ENCODE measurements around the gene STARD10.

The STARD10 gene

DNA sequence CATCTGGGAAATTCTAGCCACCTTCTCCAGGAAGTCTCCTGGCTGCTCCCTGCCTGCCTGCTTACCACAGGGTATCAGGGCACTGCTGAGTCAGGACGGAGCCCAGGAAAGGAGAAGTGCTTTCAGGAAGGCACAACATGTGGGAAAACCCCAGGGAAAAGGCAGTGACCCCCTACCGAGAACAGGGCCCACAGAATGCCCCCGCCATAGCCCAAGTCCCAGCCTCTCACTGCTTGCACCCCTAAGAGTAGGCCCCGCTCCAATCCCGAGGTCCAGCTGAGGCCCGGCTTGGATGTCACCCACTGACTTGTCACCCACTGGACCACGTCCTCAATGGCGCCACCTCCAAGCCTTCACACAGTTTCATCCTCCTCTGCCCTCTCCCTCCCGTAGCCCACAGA, 75.7 kb downstream of the STARD10 start:
- Histone ChIP-seq H3K27me3 (ENCODE audit: low read depth) (no peaks in the 10 kb centered on the region), H3K4me3 (no peak overlapping the region), H3K4me1 (peaks cover 5% of the 10 kb centered on the region), H3K36me3 (replicated peaks) (peaks cover 11% of the 10 kb centered on the region; the same call in 1 of the 2 replicates), H3K9me3 (no peaks in the 10 kb centered on the region)
- no peak for DNase-seq (ENCODE audit: low spot score in 2 of 2)
- in situ Hi-C loops (cut with MboI; ENCODE audit: low sequenced_read_pairs): no loop called here

GRCh38 chr11:72716788-72717435, 76.9 kb downstream of the STARD10 start:
- no peaks in the 10 kb centered on the region for H3K9me3 ChIP-seq
- DNase-seq (ENCODE audit: low spot score in 2 of 2): no peak
- H3K27me3 ChIP-seq (ENCODE audit: low read depth): no peaks in the 10 kb centered on the region
- H3K36me3 ChIP-seq (replicated peaks): peaks cover 11% of the 10 kb centered on the region; the same call in 1 of the 2 replicates
- H3K4me3 ChIP-seq: no peak overlapping the region
- in situ Hi-C loops (cut with MboI; ENCODE audit: low sequenced_read_pairs): no loop called here
- no peaks in the 10 kb centered on the region; the same call in 1 of the 2 replicates for H3K4me1 ChIP-seq

DNA sequence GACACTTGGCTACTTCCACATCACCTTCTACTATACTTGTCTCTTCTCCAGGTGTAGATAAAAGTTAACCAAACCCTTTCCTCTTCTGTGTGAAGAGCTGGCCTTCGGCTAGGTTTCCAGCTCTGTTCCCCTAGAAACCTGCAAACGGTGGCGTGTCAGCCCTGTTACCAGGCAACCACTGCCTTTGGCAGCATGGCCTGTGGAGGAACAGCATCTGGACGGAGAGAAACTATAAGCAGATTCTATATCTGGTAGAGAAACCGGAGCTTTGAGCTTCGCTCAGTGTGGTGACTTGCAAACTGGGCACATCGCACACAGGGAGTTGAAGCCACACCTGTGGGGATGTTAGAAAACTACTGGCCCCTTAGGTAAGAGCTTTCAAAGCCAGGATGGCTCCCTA, 77.6 kb downstream of the STARD10 start:
- H3K4me3 ChIP-seq: no peak overlapping the region
- in situ Hi-C loops (cut with MboI; ENCODE audit: low sequenced_read_pairs): no loop called here
- DNase-seq (ENCODE audit: low spot score in 2 of 2): no peak
- H3K36me3 ChIP-seq (replicated peaks): peaks cover 11% of the 10 kb centered on the region; the same call in 1 of the 2 replicates
- no peaks in the 10 kb centered on the region; the same call in 1 of the 2 replicates for H3K4me1 ChIP-seq
- no peaks in the 10 kb centered on the region for H3K9me3 ChIP-seq
- H3K27me3 ChIP-seq (ENCODE audit: low read depth): no peaks in the 10 kb centered on the region

GRCh38 chr11:72712841-72713240, 81.0 kb downstream of the STARD10 start:
- Histone ChIP-seq H3K27me3 (ENCODE audit: low read depth) (no peaks in the 10 kb centered on the region), H3K36me3 (replicated peaks) (no peaks in the 10 kb centered on the region), H3K9me3 (no peaks in the 10 kb centered on the region), H3K4me1 (no peaks in the 10 kb centered on the region), H3K4me3 (no peak overlapping the region)
- DNase-seq (ENCODE audit: low spot score in 2 of 2): no peak
- in situ Hi-C loops (cut with MboI; ENCODE audit: low sequenced_read_pairs): no loop called here

- Histone ChIP-seq H3K4me3 (no peak overlapping the region), H3K4me1 (no peaks in the 10 kb centered on the region), H3K27me3 (ENCODE audit: low read depth) (no peaks in the 10 kb centered on the region), H3K9me3 (no peaks in the 10 kb centered on the region), H3K36me3 (replicated peaks) (no peaks in the 10 kb centered on the region)
- in situ Hi-C loops (cut with MboI; ENCODE audit: low sequenced_read_pairs): no loop called here
- DNase-seq (ENCODE audit: low spot score in 2 of 2): peak in 1 of 2 experiments; percentile 21
These were observed 81.6 kb downstream of the STARD10 start for GRCh38 chr11:72712168-72712751.

GRCh38 chr11:72711141-72711540, 82.7 kb downstream of the STARD10 start:
- in situ Hi-C loops (cut with MboI; ENCODE audit: low sequenced_read_pairs): no loop called here
- no peaks in the 10 kb centered on the region for H3K9me3 ChIP-seq
- no peak for DNase-seq (ENCODE audit: low spot score in 2 of 2)
- H3K4me1 ChIP-seq: peaks cover 6% of the 10 kb centered on the region
- H3K36me3 ChIP-seq (replicated peaks): 0 out of 2 replicates have a peak, but pooled peaks cover 2% of the 10 kb centered on the region
- no peaks in the 10 kb centered on the region for H3K27me3 ChIP-seq (ENCODE audit: low read depth)
- H3K4me3 ChIP-seq: no peak overlapping the region

GRCh38 chr11:72710278-72710677, 83.6 kb downstream of the STARD10 start:
- in situ Hi-C loops (cut with MboI; ENCODE audit: low sequenced_read_pairs): no loop called here
- Histone ChIP-seq H3K36me3 (replicated peaks) (0 out of 2 replicates have a peak, but pooled peaks cover 2% of the 10 kb centered on the region), H3K9me3 (no peaks in the 10 kb centered on the region), H3K27me3 (ENCODE audit: low read depth) (no peaks in the 10 kb centered on the region), H3K4me3 (no peak overlapping the region), H3K4me1 (peaks cover 14% of the 10 kb centered on the region)
- no peak for DNase-seq (ENCODE audit: low spot score in 2 of 2)

DNA sequence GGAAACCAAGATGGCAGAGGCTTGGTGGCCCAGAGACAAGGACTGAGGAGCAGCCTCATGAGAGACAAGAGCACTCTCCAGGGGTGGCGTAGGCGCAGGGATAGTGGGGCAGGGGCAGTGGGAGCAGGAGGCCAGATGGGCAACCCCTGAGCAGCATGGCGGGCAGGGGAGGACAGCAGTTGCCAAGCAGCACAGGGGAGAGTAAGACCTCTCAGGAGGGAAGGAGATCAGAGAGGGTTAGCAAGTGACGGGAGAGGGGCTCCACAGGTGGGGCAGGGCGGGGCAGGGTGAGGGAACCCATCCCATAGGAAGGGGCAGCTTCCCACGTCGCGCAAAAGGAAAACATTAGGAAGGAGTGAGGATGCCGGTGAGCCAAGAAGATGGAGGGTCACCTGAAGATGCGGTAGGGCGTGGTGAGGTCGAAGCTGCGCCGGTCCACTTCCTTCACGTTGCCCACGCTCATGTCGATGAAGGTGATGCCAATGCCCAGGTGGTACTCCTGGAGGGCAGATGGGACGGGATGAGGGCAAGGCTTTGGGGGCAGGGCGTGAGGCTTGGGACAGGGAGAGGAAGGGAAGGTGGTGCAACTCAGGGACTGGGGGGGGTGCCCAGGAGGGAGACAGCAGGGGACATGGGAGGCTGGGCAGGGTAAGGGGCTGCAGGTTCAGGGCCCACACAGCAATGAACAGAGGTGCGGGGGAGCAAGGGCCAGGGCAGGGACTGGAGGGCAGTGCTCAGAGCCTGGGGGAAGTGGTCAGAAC, 84.2 kb downstream of the STARD10 start:
- DNase-seq (ENCODE audit: low spot score in 2 of 2): no peak
- in situ Hi-C loops (cut with MboI; ENCODE audit: low sequenced_read_pairs): no loop called here
- H3K4me3 ChIP-seq: no peak overlapping the region
- H3K36me3 ChIP-seq (replicated peaks): 0 out of 2 replicates have a peak, but pooled peaks cover 2% of the 10 kb centered on the region
- H3K9me3 ChIP-seq: no peaks in the 10 kb centered on the region
- H3K27me3 ChIP-seq (ENCODE audit: low read depth): no peaks in the 10 kb centered on the region
- H3K4me1 ChIP-seq: peaks cover 20% of the 10 kb centered on the region

- peaks cover 6% of the 10 kb centered on the region for H3K36me3 ChIP-seq (replicated peaks)
- no peak for DNase-seq (ENCODE audit: low spot score in 2 of 2)
- in situ Hi-C loops (cut with MboI; ENCODE audit: low sequenced_read_pairs): no loop called here
- H3K4me1 ChIP-seq: peaks cover 21% of the 10 kb centered on the region
- H3K4me3 ChIP-seq: no peak overlapping the region
- H3K9me3 ChIP-seq: no peaks in the 10 kb centered on the region
- no peaks in the 10 kb centered on the region for H3K27me3 ChIP-seq (ENCODE audit: low read depth)
These were observed 86.8 kb downstream of the STARD10 start for GRCh38 chr11:72707032-72707431.

DNA sequence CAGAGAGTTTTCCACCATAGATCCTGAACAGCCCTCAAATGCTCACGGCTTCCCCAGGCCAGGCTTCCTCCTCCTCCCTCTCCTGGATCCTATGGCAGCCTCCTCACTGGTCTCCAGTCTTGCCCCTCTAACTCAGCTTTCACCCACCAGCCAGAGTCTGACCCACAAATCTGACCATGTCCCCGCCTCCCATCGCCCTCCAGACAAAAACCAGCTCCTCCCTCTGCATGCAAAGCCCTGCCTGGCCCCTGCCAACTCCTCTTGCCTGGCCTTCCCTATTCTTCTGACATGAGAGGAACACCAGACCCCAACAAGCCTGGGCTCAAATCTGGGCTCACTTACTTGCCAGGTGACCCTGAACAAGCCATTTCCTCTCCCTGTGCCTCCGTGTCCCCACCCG, 87.3 kb downstream of the STARD10 start:
- Histone ChIP-seq H3K4me1 (peaks cover 21% of the 10 kb centered on the region), H3K36me3 (replicated peaks) (peaks cover 6% of the 10 kb centered on the region), H3K27me3 (ENCODE audit: low read depth) (no peaks in the 10 kb centered on the region), H3K4me3 (no peak overlapping the region), H3K9me3 (no peaks in the 10 kb centered on the region)
- in situ Hi-C loops (cut with MboI; ENCODE audit: low sequenced_read_pairs): no loop called here
- DNase-seq (ENCODE audit: low spot score in 2 of 2): peak in 1 of 2 experiments; percentile 20

DNA sequence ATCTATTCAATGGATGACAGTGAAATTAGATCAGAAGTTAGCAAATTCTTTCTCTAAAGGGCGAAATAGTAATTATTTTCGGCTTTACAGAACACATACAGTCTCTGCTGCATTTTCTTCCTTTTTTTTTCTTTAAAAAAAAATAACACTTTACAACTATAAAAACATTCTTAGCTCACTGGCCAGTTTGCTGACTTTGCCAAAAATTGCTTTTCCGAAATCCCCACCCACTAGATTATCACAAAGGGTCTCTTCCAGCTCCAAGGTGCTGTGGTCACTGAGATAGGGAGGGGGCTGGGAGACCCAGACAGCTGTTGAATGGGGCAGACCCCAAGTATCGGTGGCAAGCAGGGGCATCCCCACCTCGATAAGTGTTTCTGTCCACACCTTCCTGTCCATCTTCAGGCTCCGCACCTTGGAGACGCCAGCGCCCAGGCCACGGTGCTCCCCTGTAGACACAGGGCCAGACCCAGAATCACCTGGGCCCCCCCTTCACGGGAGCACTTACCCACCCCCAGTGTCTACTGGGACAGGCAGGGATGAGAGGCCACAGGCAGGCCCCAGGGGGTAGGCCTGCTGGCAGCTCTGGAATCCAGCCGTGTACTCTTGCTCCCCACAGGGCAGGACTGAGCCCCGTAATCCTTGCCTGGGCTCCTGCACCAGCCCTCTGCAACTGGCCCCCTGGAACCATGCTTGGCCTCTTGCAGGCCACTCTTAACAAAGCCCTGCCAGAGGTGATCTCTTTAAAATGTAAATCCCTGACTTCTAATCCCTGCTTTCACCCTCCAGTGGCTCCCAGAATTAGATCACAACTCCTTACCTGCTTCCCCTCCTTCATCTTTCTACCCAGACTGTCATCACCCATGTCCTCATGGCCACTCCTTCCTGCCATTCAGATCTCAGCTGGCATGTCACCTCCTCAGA, 88.1 kb downstream of the STARD10 start:
- Histone ChIP-seq H3K27me3 (ENCODE audit: low read depth) (no peaks in the 10 kb centered on the region), H3K9me3 (no peaks in the 10 kb centered on the region), H3K36me3 (replicated peaks) (peaks cover 11% of the 10 kb centered on the region), H3K4me3 (no peak overlapping the region), H3K4me1 (peaks cover 21% of the 10 kb centered on the region)
- in situ Hi-C loops (cut with MboI; ENCODE audit: low sequenced_read_pairs): no loop called here
- peak; percentile 49 to 57 for DNase-seq (ENCODE audit: low spot score in 2 of 2)

DNA sequence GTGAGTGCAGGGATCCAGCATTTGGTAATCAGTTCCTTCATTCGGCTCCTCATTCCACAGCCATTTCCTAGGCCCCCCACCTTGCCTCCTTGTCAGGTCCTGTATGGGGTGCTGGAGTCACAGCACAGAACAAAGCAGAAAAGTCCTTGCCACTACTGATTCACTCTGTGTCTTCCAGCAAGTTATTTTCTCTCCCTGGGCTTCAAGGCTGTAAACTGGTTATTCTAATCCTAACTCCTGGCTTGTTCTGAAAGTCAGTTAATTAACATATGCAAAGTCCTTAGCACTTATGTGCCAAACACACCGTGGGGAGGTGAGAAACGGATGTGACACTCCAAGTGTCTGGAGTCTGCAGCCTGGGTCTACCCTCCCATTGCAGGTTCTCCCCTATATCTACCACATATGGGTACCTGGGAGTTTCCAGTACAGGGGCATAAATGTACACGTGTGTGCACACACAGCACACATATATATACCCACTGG, 89.0 kb downstream of the STARD10 start:
- Histone ChIP-seq H3K4me1 (peaks cover 21% of the 10 kb centered on the region), H3K27me3 (ENCODE audit: low read depth) (no peaks in the 10 kb centered on the region), H3K36me3 (replicated peaks) (peaks cover 14% of the 10 kb centered on the region), H3K9me3 (no peaks in the 10 kb centered on the region), H3K4me3 (no peak overlapping the region)
- DNase-seq (ENCODE audit: low spot score in 2 of 2): peak in 1 of 2 experiments; percentile 5
- in situ Hi-C loops (cut with MboI; ENCODE audit: low sequenced_read_pairs): no loop called here

Measured in HAP-1 (cell line).